ENCODE measurements around the gene ERG28.

GRCh38 chr14:75605916-75606315 is 54.8 kb downstream of the ERG28 start:
- TF ChIP-seq POLR2A (IDR thresholded peaks at IDR 0.05): no peak
- no peak for TF ChIP-seq CTCF (IDR thresholded peaks at IDR 0.05)
- no peak for TF ChIP-seq EP300 (IDR thresholded peaks at IDR 0.05)
- TF ChIP-seq POLR2AphosphoS5 (IDR thresholded peaks at IDR 0.05): no peak
